HG03139 (cell line): ENCODE measurements around the gene AKAIN1.

ENCODE experiments used
- ATAC-seq: cut with Tn5 transposase; IDR thresholded peaks from one replicate; pipeline ENCODE4 v1.9.1; 2021; ENCODE audit not compliant: unreplicated experiment

The AKAIN1 gene

GRCh38 chr18:5097116-5097703, 99.8 kb downstream of the AKAIN1 start:
- ATAC-seq = no peak

- no peak for ATAC-seq
These were observed 101.8 kb downstream of the AKAIN1 start for GRCh38 chr18:5095239-5095638.

GRCh38 chr18:5093902-5094301, 103.2 kb downstream of the AKAIN1 start:
- no peak for ATAC-seq
